ENCODE results near the gene TCP11X2. TPM values are rescaled to one million over a fixed set of nuclear protein-coding genes. Genes with fewer than 3 reads are reported as not detected.
"Not testable (repeated sequence)": the region's sequence is repeated elsewhere in the genome, so short reads cannot be mapped to it uniquely, and the experiment has no call there.

The TCP11X2 gene
- polyA plus RNA-seq, 2 donors, result not detected

DNA sequence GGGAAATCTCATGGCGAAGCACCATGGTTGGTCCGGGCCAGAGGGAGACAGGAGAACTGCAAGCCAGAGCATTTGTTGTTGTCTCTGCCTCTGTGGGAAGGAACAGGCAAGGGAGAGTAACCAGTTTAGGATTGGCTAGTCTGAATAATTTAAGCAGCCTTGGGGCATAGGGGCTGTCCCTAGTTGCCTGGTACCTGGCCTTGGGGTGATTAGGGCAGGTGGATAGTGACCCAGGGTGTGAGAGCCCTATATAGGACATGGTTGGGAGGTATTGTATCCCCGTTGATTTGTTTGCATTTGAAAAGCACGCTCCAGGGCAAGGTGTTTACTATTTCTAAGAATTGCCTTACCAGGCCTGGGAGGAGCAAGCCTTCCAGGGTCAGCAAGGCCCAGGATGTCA lies 57.1 kb downstream of the TCP11X2 start:
- not testable (repeated sequence) for H3K4me1 ChIP-seq (ENCODE audit: control insufficient read depth in 2 of 2, insufficient read depth in 2 of 2, low read length in 1 of 2); H3K4me3 ChIP-seq (ENCODE audit: low read depth in 1 of 2, low read length in 2 of 2); H3K27ac ChIP-seq (ENCODE audit: low read depth in 2 of 2, low read length in 1 of 2); H3K27me3 ChIP-seq (ENCODE audit: control insufficient read depth in 1 of 2, insufficient read depth in 2 of 2, low read length in 2 of 2); H3K9me3 ChIP-seq (ENCODE audit: control insufficient read depth in 2 of 2, insufficient read depth in 1 of 2, low read depth in 1 of 2, low read length in 1 of 2); H3K36me3 ChIP-seq (ENCODE audit: control insufficient read depth in 2 of 2, insufficient read depth in 2 of 2, low read length in 1 of 2)
- no CpG with 5 or more reads among the region's 4 CpGs for WGBS, 2 donors

Other genes starting within 250 kb of the TCP11X2 start
- not detected for gene NXF2, start 224.6 kb downstream of the TCP11X2 start, polyA plus RNA-seq
- not detected for gene NXF2B, start 31.8 kb downstream of the TCP11X2 start, polyA plus RNA-seq
- gene TMSB15A, start 44.9 kb upstream of the TCP11X2 start, polyA plus RNA-seq, result under 1 TPM in 1 of 2 donors, not detected in 1; 0.36 TPM
- gene ARMCX5, start 127.7 kb upstream of the TCP11X2 start, polyA plus RNA-seq, result 1 to 10 TPM; 3.3 to 8.4 TPM
- gene GPRASP1, start 179.7 kb upstream of the TCP11X2 start, polyA plus RNA-seq, result 1 to 10 TPM; 1.7 to 2.4 TPM
- 1 to 10 TPM; 1.5 to 3.0 TPM for gene GPRASP2, start 240.6 kb upstream of the TCP11X2 start, polyA plus RNA-seq
- gene GPRASP3, start 248.9 kb upstream of the TCP11X2 start, polyA plus RNA-seq, result under 1 TPM; 0.39 to 0.72 TPM

Data from esophagus (tissue), 2 donors.